Endodermal cell (in vitro differentiated cells): Measurements from ENCODE around the gene TRPV6. TPM values are rescaled to one million over a fixed set of nuclear protein-coding genes. Genes with fewer than 3 reads are reported as not detected.

Experiments
- DNase-seq: peaks from one replicate; pipeline ENCODE4 v3.0.0-alpha.2; 2017
- H3K27ac ChIP-seq: 2 replicates; pipeline ENCODE4 v1.5.1; 2013; ENCODE audit warnings: mild to moderate bottlenecking, low read depth, low read length, moderate library complexity
- H3K27me3 ChIP-seq: 2 replicates; pipeline ENCODE4 v1.6.1; 2013; ENCODE audit warnings: mild to moderate bottlenecking, low read length, moderate library complexity; ENCODE audit not compliant: insufficient read depth, control insufficient read depth, poor library complexity, severe bottlenecking
- H3K36me3 ChIP-seq: 2 replicates; pipeline ENCODE4 v1.7.0; 2013; ENCODE audit warnings: mild to moderate bottlenecking, low read length, moderate library complexity; ENCODE audit not compliant: control insufficient read depth, insufficient read depth
- H3K4me1 ChIP-seq: one replicate; pipeline ENCODE4 v1.7.0; 2013; ENCODE audit warnings: low read length; ENCODE audit not compliant: control insufficient read depth, insufficient read depth
- H3K4me3 ChIP-seq: 2 replicates; pipeline ENCODE4 v1.5.1; 2013; ENCODE audit warnings: mild to moderate bottlenecking, low read length, moderate library complexity
- H3K9ac ChIP-seq: 2 replicates; pipeline ENCODE4 v1.6.1; 2013; ENCODE audit warnings: mild to moderate bottlenecking, low read length, moderate library complexity; ENCODE audit not compliant: poor library complexity, severe bottlenecking; ENCODE audit errors: extremely low read depth
- H3K9me3 ChIP-seq: 2 replicates; pipeline ENCODE4 v1.6.1; 2013; ENCODE audit warnings: mild to moderate bottlenecking, low read length, moderate library complexity; ENCODE audit not compliant: control insufficient read depth
- H3K27ac Mint-ChIP-seq: 2 replicates; pipeline ENCODE4 v1.8.0; 2020; ENCODE audit warnings: mixed read lengths
- H3K27me3 Mint-ChIP-seq: 2 replicates; pipeline ENCODE4 v1.8.0; 2021; ENCODE audit warnings: mild to moderate bottlenecking, mixed read lengths; ENCODE audit not compliant: insufficient read depth
- H3K36me3 Mint-ChIP-seq: 2 replicates; pipeline ENCODE4 v1.8.0; 2020; ENCODE audit warnings: low read depth, mixed read lengths
- H3K4me1 Mint-ChIP-seq: 2 replicates; pipeline ENCODE4 v1.8.0; 2020; ENCODE audit warnings: mixed read lengths
- H3K4me3 Mint-ChIP-seq: 2 replicates; pipeline ENCODE4 v1.8.0; 2020; ENCODE audit warnings: mild to moderate bottlenecking, moderate library complexity, mixed read lengths
- H3K9me3 Mint-ChIP-seq: 2 replicates; pipeline ENCODE4 v1.8.0; 2020; ENCODE audit warnings: mild to moderate bottlenecking, mixed read lengths
- WGBS, 2 experiments: methylation state at CpG; one replicate each; pipeline versions ENCODE4 v1.1.5 to v1.1.7; 2013; ENCODE audit warnings: missing lambda C conversion rate in 2 of 2, mixed read lengths in 1 of 2; ENCODE audit not compliant: insufficient coverage in 1 of 2, insufficient read length in 1 of 2; 5-methylcytosine and 5-hydroxymethylcytosine counted together
- total RNA-seq, 2 donors: library from RNA; stranded (reverse); fragmentation: NEBNext Ultra II Directional in 1 of 2; extraction: Animal tissue kit (Norgen Biotek cat#: 25700) in 1 of 2; gene quantifications; 2 replicates in 1 of 2; 3 replicates in 1 of 2; pipeline ENCODE4 v1.2.1, GENCODE V29; 2021
- TF ChIP-seq, protein P1 (sequence below): fragments of 200-600 bp; sonication (generic); conservative IDR thresholded peaks from 2 replicates; pipeline ENCODE4 v1.5.0; 2021; ENCODE audit warnings: antibody characterized with exemption, mild to moderate bottlenecking

TRPV6 gene
- total RNA-seq, 2 donors from 2014 or later: 2.7 to 4.1 TPM

DNA sequence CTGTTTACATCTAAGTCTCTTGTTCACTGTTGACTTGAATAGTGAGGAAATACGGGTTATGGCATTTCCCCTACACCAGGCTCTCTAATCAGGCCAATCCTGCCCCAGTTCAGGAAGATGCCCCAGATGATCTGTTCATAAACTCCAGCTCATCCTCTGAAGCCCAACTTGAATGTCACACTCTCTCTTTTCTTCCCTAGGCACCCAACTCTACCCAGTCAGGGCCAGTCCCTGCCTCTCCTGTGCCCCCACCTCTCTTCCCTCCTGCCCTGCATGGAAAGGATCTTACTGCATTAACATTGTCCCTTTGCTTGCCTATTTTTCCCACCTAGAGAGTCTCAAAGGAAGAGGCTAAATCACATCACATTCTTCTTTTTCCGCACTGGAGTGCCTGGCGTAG lies 10.6 kb upstream of the TRPV6 start:
- H3K27me3 Mint-ChIP-seq: peaks cover 39% of the 10 kb centered on the region
- H3K36me3 Mint-ChIP-seq: no peaks in the 10 kb centered on the region

DNA sequence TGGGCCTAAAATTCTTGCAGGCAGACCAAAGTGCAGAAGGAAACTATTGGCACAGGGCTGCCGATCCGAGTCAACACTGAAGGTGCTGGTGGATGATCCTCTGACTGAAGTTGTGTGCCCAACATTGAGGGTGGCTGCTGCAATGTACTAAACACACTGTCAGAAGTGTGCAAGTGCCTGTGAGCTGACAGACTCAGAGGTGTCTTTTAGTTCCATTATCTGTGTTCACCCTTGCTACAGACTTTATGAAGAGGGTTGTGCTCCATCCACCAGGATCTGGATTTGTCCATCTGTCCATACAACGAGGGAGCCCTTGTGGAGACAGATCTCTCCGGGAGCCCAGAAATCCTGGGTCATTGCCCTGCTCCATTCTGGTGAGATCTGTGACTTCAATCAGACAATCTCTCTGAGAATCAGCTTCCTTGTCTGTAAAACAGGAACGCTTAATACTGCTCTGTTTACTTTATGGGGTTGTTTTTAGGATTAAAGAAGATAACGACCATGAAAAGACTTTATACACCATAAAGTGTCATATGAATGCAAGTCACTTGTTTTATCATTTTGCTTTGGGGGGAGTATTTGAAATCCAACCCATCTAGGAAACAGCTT lies 9.5 kb upstream of the TRPV6 start:
- Mint-ChIP-seq H3K27ac (no peak overlapping the region), H3K4me3 (no peak overlapping the region), H3K9me3 (peaks cover 4% of the 10 kb centered on the region), H3K27me3 (peaks cover 41% of the 10 kb centered on the region), H3K4me1 (peaks cover 20% of the 10 kb centered on the region), H3K36me3 (no peaks in the 10 kb centered on the region)
- H3K9me3 ChIP-seq: no peaks in the 10 kb centered on the region
- WGBS, 2 experiments: 88% methylated on average over 4 to 6 of the region's 6 CpGs
- no peak overlapping the region for H3K4me3 ChIP-seq
- H3K36me3 ChIP-seq: no peaks in the 10 kb centered on the region
- DNase-seq: peak; percentile 22
- no peaks in the 10 kb centered on the region for H3K4me1 ChIP-seq
- no peak overlapping the region for H3K27ac ChIP-seq
- peaks cover 9% of the 10 kb centered on the region for H3K27me3 ChIP-seq
- TF ChIP-seq, protein P1, sequence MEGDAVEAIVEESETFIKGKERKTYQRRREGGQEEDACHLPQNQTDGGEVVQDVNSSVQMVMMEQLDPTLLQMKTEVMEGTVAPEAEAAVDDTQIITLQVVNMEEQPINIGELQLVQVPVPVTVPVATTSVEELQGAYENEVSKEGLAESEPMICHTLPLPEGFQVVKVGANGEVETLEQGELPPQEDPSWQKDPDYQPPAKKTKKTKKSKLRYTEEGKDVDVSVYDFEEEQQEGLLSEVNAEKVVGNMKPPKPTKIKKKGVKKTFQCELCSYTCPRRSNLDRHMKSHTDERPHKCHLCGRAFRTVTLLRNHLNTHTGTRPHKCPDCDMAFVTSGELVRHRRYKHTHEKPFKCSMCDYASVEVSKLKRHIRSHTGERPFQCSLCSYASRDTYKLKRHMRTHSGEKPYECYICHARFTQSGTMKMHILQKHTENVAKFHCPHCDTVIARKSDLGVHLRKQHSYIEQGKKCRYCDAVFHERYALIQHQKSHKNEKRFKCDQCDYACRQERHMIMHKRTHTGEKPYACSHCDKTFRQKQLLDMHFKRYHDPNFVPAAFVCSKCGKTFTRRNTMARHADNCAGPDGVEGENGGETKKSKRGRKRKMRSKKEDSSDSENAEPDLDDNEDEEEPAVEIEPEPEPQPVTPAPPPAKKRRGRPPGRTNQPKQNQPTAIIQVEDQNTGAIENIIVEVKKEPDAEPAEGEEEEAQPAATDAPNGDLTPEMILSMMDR: no peak
- H3K9ac ChIP-seq: no peak overlapping the region

More for the DNA sequence above, 10.6 kb upstream of the TRPV6 start:
- TF ChIP-seq, protein P1: no peak
- Mint-ChIP-seq H3K4me3 (no peak overlapping the region), H3K27ac (no peak overlapping the region), H3K9me3 (peaks cover under 1% of the 10 kb centered on the region), H3K4me1 (peaks cover 20% of the 10 kb centered on the region)
- no peaks in the 10 kb centered on the region for H3K4me1 ChIP-seq
- no peak overlapping the region for H3K27ac ChIP-seq
- H3K36me3 ChIP-seq: no peaks in the 10 kb centered on the region
- no peaks in the 10 kb centered on the region for H3K9me3 ChIP-seq
- DNase-seq: no peak
- 90 to 98% methylated on average over 2 to 3 of the region's 3 CpGs for WGBS, 2 experiments
- no peak overlapping the region for H3K4me3 ChIP-seq
- H3K9ac ChIP-seq: no peak overlapping the region
- peaks cover 9% of the 10 kb centered on the region for H3K27me3 ChIP-seq

DNA sequence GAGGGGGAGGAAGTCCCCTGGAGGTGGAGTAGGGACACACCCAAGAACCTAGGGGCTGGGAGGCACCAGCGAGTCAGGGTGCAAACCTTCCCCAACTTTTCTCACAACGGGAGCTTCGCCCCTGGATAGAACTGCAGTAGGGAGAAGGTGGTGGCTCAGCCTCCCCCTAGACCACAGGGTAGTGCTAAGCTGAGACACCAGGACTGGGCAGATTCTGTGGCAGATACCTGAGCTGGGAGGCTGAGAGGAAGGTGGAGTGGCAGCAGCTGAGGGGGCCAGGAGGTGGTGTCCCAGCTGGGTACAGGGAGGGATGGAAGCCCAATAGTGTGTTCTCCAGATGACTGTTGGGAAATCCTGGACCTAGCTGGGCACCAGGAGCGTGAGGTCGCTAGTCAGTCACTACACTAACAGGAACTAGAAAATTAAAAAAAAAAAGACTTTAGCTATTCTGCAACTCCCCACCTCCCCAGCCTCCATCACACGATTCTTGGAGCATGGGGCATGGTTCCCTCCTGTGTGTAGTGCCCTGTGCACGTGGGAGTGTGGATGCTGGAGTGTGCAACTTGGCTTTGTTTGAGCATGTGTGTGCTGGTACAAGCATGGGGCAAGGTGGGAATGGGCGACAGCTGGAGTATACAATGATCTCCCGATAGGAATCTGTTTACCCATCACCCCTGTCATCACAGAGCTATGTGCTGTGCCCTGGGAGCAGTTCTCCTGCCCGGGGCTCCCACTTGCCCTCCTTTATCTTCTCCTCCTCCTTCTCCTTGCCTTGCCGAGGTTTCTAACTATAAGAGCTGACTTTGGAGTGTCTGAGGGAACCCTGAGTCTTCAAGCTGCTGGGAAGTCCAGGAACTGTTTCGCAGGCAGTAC lies 8.8 kb upstream of the TRPV6 start:
- Mint-ChIP-seq H3K9me3 (peaks cover 4% of the 10 kb centered on the region), H3K27me3 (peaks cover 42% of the 10 kb centered on the region), H3K27ac (no peak overlapping the region), H3K36me3 (no peaks in the 10 kb centered on the region), H3K4me1 (peaks cover 20% of the 10 kb centered on the region), H3K4me3 (no peak overlapping the region)
- Histone ChIP-seq H3K9me3 (no peaks in the 10 kb centered on the region), H3K9ac (no peak overlapping the region), H3K27me3 (peaks cover 9% of the 10 kb centered on the region), H3K36me3 (no peaks in the 10 kb centered on the region), H3K4me3 (no peak overlapping the region), H3K4me1 (no peaks in the 10 kb centered on the region), H3K27ac (no peak overlapping the region)
- TF ChIP-seq, protein P1: no peak
- DNase-seq: peak; percentile 25
- WGBS, 2 experiments: 89 to 100% methylated on average over 5 to 12 of the region's 12 CpGs
